HG03139 (cell line): Measurements from ENCODE around the gene PPL.

Experiments
- ATAC-seq: cut with Tn5 transposase; IDR thresholded peaks from one replicate; pipeline ENCODE4 v1.9.1; 2021; ENCODE audit not compliant: unreplicated experiment

Gene PPL

DNA sequence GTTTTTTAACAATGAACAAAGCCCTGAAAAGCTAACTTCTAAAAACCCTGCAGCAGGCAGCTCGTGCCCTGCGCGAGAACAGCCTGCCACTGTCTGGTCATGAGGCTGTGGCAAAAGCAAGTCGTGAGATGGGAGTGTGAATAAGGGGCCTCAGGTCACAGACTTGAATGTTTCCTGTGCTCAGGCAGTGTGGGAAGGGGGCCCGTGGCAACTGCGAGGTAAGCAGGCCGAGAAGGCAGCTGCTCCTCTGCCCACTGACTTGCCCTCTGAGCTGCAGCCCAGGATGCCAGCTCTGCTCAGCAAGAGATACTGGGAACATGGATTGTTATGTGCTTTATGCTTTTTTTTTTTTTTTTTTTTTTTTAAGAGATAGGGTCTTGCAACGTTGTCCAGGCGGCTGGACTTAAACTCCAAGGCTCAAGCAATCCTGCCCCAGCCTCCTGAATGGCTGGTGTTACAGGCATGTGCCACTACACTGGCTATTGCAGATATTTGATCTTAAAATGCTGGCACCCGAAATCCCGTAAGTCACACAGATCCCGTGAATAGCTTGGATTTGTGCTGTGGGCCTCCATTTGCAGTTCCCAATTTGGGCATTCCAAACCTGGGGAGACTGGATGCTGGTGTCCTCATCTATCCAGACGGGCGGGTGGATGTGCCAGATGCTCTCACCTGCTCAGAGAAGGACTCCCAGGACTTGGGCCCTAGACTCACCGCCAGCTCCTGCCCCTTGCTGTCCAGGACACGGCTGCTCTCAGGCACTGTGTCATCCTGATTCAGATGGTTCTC is 45.7 kb downstream of the PPL start:
- ATAC-seq = no peak

DNA sequence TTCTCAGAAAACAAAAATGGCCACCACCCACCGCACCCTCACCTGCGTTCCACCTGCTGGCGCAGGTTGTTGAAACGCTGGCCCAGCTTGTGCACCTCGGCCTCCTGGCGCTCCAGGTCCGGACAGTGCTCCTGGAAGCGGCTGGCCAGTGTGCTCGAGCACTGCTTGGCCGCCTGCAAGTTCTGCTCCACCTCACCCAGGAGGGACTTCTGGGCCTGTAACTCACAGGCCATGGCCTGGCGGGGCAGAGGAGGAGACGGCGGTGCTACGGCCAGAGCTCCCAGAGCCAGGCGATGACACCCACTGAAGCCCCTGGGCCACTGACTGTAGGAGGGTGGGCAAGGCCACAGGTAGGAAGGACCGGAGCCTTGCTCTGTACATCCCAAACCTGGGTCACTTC is 46.3 kb downstream of the PPL start:
- no peak for ATAC-seq

GRCh38 chr16:4890026-4890425 is 46.9 kb downstream of the PPL start:
- ATAC-seq = no peak

- ATAC-seq = no peak
Observed at GRCh38 chr16:4888428-4889135, 48.4 kb downstream of the PPL start.

- no peak for ATAC-seq
Observed at GRCh38 chr16:4886151-4886550, 50.8 kb downstream of the PPL start.

DNA sequence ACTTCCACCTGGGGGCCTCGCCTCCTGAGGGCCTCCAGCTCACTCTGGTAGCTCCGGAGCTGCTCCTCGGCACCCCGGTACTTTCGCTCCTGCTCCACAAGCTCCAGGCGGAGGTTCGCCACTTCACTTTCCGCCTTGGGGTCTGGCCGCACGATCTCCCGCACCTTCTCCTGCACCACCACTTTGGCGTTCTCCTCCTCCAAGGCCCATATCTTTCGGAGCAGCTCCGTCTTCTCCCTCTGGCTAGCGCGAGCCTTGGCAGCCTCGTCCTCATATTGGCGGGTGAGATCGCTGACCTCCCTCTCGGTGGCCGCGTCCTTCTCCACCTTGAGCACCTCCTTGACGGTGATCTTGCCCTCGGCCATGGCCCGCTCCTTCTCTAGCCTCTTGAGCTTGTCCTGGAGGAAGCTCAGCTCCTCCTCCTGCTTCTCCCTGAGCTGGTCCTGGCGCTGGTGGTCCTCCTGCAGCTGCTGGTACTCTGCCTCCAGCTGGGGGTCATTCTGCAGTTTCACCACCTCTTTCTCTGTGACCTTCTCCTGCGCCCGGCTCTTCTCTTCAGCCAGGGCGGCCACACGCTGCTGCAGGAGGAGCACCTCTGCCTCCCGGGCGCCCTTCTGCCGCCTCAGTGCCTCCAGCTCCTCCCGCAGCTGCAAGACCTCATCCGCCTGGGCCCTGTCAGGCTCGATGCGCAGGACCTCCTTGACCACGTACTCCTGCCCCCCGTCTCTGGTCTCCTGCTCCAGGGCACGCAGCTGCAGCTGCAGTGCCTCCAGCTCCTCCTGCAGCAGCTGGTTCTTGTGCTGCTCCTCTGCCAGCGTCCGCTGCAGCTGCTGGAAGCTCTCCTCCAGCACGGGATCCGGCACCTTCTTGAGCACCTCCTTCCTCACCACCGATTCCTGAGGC is 51.7 kb downstream of the PPL start:
- ATAC-seq = no peak

DNA sequence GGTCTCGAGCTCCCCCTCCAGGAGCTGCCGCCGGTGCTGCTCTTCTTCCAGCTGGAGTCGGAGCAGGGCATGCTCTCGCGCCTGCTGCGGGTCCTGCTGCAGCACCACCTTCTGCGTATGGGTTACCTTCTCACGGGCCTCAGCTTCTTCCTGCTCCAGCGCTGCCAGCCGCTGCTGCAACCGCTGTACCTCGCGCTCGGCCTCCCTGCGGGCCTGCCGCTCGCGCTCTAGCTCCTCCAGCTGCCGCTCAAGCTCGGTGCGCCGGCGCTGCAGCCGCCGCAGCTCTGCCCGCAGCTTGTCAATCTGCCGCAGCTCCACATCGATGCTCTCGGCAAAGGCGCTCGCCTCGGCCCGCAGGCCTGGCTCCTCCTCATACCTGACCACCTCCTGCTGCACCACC is 52.7 kb downstream of the PPL start:
- no peak for ATAC-seq

DNA sequence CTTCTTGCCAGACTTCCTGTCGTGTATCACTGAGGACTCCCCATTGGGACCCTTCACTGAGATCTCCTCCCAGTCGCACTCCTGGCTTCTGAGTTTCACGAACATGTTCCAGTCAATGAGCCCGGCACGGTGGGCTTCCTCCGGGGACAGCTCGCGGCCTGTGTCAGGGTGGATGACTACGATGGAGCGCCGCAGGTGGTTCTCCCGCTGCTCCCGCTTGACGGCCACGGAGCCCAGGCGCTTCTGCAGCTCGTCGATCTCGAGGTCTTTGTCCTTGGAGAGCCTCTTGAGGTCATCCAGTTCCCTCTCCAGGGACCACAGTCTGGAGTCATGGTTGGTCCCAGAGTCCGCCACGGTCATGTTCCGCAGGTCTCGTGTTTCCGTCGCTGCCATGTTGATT is 53.4 kb downstream of the PPL start:
- ATAC-seq = no peak

- ATAC-seq = no peak
Observed at GRCh38 chr16:4882633-4883285, 54.2 kb downstream of the PPL start.

DNA sequence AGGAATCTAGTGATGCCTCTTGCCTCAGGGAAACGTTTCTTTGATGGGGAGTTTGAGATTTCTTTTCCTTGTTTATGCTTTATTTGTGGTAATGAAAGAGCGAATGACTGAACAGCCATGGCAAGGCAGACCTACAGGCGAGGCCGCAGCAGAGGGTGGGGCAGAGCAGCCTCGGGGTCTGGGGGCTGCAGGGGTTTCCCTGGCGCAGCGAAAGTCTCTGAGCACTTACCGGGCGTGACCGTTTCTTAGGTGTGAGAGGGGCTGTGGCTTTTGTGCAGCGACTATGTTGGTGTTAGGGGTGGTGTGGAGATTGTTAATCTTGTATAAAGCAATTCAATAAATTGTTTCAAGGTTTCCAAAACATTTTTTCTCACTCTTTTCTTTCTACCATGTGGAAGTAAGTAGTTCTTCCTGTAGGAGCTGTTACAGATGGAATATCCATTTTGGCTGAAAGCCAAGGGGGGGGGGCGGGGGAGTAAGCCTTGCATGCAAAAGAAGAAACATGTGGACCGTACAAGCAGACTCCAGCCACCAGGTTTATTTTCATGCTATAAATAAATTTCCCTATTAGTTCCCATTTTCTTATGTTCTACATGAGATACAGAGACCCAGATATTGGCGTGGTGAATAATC is 54.8 kb downstream of the PPL start:
- ATAC-seq = no peak

DNA sequence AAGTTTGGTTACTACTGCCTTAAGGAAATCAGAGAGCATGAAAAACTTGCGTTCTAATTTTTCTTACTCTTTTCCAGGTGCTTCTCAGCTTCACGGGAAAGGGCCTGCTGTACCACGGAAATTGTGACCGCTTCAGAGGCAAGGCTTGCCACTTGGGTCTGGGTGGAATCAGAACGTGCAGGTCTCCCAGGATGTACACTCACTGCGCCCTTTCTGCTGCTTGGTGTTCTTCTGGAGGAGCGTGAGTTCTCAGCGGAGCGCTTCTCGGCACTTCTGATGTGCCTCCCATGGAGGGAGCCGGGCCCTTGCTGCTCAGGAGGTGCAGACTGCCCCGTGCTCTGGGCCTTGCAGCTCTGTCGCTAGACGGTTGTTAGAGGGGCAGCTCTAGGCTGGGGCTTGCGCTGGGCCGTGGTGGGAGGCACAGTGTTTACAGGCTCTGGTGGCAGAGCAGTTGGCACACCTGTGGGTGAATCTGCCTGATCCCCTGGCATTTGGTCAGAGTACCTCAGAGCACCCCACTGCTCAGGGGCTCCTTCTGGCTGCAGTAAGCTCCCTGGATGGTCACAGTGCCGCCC is 56.9 kb downstream of the PPL start:
- no peak for ATAC-seq

- no peak for ATAC-seq
Observed at GRCh38 chr16:4879049-4879448, 57.9 kb downstream of the PPL start.

- ATAC-seq = no peak
Observed at GRCh38 chr16:4877380-4877685, 59.6 kb downstream of the PPL start.

GRCh38 chr16:4876646-4877379 is 60.1 kb downstream of the PPL start:
- no peak for ATAC-seq

DNA sequence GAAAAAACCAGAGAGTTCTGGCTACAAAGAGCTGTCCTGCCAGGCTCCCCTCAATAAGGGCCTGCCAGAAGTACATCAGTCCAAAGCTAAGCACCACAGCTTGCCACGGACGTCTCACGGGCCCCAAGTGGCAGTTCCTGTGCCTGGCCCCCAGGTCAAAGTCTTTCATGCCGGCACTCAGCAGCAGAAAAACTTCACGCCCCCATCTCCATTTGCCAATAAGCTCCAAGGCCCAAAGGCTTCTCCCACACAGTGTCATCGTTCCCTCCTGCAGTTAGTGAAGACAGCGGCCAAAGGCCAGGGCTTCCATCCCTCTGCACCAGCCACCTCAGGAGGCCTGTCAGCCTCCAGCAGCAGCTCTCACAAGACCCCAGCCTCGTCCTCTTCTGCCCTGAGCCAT is 62.3 kb downstream of the PPL start:
- no peak for ATAC-seq

DNA sequence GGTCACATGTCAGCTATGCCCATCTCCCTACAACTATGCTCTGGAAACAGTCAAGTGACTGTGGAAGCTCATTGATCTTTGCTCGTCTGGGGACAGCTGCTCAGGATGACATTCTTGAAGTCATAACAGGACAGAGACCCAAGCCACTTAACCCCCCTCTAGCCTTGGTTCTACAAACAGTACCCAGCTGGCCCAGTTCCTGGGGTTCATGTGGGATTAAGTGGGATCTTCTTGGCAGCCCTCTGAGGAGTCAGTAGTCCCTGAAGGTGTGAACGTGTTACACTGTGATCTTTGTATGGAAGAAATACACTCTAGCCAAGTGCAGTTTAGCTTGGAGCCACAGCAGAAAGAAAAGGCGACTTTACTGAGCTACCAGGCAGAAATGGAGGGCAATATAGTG is 63.9 kb downstream of the PPL start:
- ATAC-seq = no peak

DNA sequence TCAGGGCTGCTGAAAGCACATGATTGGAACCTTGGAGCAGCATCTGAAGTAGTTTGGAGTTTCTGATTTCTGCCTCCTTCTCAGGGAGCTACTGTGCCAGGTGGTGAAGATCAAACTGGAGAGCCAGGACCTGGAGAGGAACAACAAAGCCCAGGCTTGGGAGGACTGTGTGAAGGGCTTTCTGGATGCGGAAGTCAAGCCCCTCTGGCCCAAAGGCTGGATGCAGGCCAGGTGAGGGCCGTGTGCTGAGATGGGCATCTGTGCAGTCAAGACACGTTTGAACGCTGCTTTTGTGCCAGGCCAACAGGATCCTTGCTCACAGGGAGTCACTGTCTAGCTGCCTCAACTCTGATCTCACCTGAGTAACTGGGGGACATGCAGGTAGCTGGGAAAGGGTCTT is 65.9 kb downstream of the PPL start:
- ATAC-seq = no peak

DNA sequence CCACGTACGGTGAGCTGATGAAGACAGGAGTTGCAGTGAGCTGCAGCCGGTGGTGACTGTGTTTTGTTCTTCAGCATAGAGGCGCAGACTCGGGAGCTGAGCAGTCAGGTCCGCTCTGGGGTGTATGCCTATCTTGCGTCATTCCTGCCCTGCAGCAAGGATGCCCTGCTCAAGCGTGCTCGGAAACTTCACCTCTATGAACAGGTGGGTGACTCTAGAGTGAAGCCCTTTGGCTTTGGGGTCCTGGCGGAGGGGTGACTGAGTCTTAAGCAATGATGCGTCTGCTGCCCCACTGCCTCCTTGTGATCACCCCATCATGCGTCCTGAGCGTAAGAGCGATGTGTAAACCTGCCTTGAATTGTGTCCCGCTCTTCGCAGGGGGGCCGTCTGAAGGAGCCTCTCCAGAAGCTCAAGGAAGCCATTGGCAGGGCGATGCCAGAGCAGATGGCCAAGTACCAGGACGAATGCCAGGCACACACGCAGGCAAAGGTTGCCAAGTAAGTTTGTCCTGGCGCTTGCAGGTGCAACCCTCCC is 66.7 kb downstream of the PPL start:
- ATAC-seq = no peak

DNA sequence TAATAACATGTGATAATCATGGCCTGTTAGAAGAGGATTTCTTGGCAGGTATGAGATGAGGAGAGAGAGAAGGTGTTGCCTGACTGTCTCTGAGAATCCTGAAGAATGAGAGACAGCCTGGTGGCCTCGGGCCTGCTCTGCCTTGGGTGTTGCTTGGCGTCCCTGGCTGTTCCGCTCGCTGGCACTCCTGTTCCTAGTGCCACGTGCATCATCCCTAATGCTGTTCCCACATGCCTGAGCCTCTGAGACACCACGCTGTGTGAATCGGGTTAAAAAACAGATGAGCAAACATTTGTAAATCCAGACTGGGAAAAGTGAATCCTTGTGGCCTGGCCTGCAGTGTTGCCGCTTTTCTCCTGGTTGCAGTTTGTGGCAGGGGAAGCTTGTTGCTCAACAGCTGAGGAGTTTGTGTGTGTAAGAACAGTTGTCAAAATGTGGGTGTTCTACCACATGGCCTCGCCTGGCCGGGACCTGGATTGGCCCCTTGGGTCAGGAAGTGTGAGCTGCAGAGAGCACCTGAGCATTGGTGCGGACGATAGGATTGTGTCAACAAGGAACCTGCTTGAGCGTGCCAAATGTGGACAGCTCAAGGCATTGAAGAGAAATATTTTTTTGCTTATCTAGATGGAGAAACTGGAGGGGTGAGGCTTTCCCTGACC is 67.7 kb downstream of the PPL start:
- ATAC-seq = no peak
